Calu3 (cell line): ENCODE results near the gene SEC31A. TPM values are rescaled to one million over a fixed set of nuclear protein-coding genes. Genes with fewer than 3 reads are reported as not detected.

ENCODE experiments used
- BruUV-seq: library from RNA; stranded (reverse); fragments of 400-500 nt; replicated peaks from 2 replicates; lab custom pipeline; 2021; lab: Mats Ljungman, UMichigan
- CTCF ChIA-PET: fragments of 300-600 bp; sonication (Branson Sonifier 250); formaldehyde crosslinking; loops from one replicate; lab custom pipeline; 2022; ENCODE audit warnings: antibody characterized with exemption; lab: Charles Lee
- DNase-seq: peaks from one replicate; pipeline ENCODE4 v3.0.0; 2022
- H3K27ac Mint-ChIP-seq: one replicate; pipeline ENCODE4 v1.8.0; 2022; ENCODE audit warnings: mixed read lengths; ENCODE audit not compliant: unreplicated experiment
- H3K27me3 Mint-ChIP-seq: one replicate; pipeline ENCODE4 v1.8.0; 2022; ENCODE audit warnings: mixed read lengths; ENCODE audit not compliant: unreplicated experiment
- H3K36me3 Mint-ChIP-seq: one replicate; pipeline ENCODE4 v1.8.0; 2022; ENCODE audit warnings: mild to moderate bottlenecking, moderate library complexity, mixed read lengths; ENCODE audit not compliant: insufficient read depth, unreplicated experiment
- H3K4me1 Mint-ChIP-seq: one replicate; pipeline ENCODE4 v1.8.0; 2022; ENCODE audit warnings: mild to moderate bottlenecking, low read depth, mixed read lengths; ENCODE audit not compliant: unreplicated experiment
- H3K4me3 Mint-ChIP-seq: one replicate; pipeline ENCODE4 v1.8.0; 2022; ENCODE audit warnings: mild to moderate bottlenecking, low read depth, moderate library complexity, mixed read lengths; ENCODE audit not compliant: unreplicated experiment
- H3K9me3 Mint-ChIP-seq: one replicate; pipeline ENCODE4 v1.8.0; 2022; ENCODE audit warnings: low read depth, mixed read lengths; ENCODE audit not compliant: unreplicated experiment
- CTCF ChIP-seq: fragments of 200-600 bp; IDR thresholded peaks from one replicate; pipeline ENCODE4 v1.8.0; 2022; ENCODE audit warnings: antibody characterized with exemption; ENCODE audit not compliant: unreplicated experiment
- intact Hi-C: fragments of 100-400 bp; cut with micrococcal nuclease; formaldehyde crosslinking; loops from one replicate; pipeline ENCODE4 v1.10.0; 2022; ENCODE audit not compliant: unreplicated experiment
- total RNA-seq: library from RNA; stranded (reverse); gene quantifications from 2 replicates; pipeline ENCODE4 v1.2.3, GENCODE V29; 2022

The SEC31A gene
- total RNA-seq, 1 experiment from 2014 or later, result 108 TPM

- H3K4me1 Mint-ChIP-seq, result peaks cover 35% of the 10 kb centered on the region
- intact Hi-C loops, result no loop called here
Observed at GRCh38 chr4:82786828-82787227, 104.1 kb downstream of the SEC31A start.

DNA sequence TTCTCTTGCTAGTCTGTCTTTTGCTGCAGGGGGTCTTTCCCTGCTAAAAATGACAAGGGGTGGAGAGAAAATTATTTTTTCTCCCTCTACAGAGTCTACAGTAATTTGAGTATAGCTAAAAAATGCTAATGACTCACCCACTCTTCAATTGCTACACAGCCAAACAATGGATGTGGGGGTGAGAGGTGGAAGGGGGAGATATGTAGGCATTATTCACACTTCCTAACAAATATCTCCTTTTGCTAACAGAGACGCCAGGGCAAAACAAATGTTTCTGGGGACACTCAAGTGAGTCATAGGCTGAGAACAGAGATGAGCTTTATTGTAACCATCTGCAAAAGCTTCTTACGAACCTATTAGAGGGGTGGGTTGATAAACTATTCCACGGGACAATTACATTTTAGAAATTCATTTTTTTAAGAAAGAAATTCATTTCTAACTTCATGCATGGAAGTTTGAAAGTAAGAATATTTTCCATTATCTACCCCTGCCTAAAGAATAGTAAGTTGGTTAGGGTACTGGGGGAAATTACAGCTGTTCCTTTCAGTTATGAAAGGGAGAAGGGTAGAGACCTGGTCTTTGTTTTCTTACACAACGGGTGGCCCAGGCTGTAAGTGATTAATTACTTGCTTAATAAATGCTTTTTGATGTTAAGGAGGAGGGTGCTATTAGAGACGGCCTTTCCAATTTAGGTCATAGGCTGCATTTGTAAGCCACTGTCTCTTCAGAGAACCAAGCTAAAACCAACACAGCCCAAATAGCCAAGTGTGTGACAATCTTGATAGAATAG is 105.1 kb downstream of the SEC31A start:
- peak; percentile 37 for DNase-seq
- no peak for TF ChIP-seq CTCF
- Mint-ChIP-seq H3K27ac (peak overlapping the region; percentile 88), H3K36me3 (peaks cover 2% of the 10 kb centered on the region), H3K27me3 (no peaks in the 10 kb centered on the region), H3K9me3 (no peaks in the 10 kb centered on the region), H3K4me3 (peak overlapping the region; percentile 33), H3K4me1 (peaks cover 37% of the 10 kb centered on the region)
- intact Hi-C loops, result no loop called here
- no TSS peak for BruUV-seq
- CTCF ChIA-PET, result interaction anchor here (0.6 to 1.2 kb wide), 3 partner anchors 13 to 103 kb away, joined by 4 to 6 read pairs (median 5); partner anchors contain the start of gene SCD5

More at GRCh38 chr4:82786828-82787227, 104.1 kb downstream of the SEC31A start:
- Mint-ChIP-seq H3K27ac (no peak overlapping the region), H3K36me3 (no peaks in the 10 kb centered on the region), H3K9me3 (no peaks in the 10 kb centered on the region), H3K4me3 (no peak overlapping the region), H3K27me3 (no peaks in the 10 kb centered on the region)
- no peak for DNase-seq
- no peak for TF ChIP-seq CTCF
- CTCF ChIA-PET, result no interaction called here
- no TSS peak for BruUV-seq

DNA sequence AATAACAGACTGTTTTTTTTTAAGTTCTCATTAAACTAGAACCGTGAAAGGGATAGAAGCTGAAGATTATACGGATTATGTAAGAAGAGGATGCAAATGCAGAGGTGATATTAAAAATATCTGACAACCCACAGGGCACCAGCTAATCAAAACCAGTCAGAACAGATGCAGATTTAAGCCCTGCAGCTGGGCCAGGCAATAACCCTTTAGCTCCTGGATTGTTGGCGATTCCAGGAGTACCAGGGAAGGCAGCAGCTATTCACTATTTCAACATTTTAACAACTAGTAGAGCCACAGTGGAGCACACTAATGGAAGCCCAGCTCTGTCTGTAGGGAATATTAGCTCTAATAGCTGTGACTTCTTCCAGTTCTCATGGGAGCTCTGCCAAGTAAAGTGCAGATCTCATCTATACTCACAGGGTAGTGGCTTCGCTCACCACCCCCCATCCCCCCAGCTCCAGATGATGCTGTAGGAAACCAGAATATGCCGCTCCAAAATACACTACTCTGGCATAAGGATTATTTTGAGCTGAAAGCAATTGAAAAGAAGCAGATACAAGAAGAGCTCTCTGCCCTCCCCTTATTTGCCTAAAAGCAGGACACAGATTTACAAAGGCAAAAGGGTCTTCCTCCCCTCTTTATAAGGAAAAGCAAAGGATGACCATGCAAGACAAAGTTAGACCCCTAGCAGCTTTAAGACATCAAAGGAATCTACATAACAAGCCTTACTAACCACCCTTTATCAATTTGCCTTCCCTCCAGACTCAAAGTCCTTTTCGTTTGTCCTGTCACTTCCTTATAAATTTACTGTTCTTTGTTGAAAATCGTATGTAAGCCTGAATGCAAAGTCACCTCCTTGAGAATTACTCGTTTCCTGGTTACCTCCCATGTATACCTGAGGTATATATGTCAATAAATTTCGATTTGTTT is 106.0 kb downstream of the SEC31A start:
- Mint-ChIP-seq H3K27me3 (no peaks in the 10 kb centered on the region), H3K27ac (peak overlapping the region; percentile 88), H3K4me3 (peak overlapping the region; percentile 33), H3K9me3 (no peaks in the 10 kb centered on the region), H3K4me1 (peaks cover 45% of the 10 kb centered on the region), H3K36me3 (peaks cover 7% of the 10 kb centered on the region)
- BruUV-seq, result no TSS peak
- CTCF ChIA-PET, result interaction anchor here (0.6 to 1.2 kb wide), 2 partner anchors 14 to 323 kb away, joined by 6 read pairs; partner anchors contain the start of gene SCD5
- intact Hi-C loops, result no loop called here
- no peak for TF ChIP-seq CTCF
- no peak for DNase-seq

- no peak for DNase-seq
- no TSS peak for BruUV-seq
- Mint-ChIP-seq H3K4me1 (peaks cover 54% of the 10 kb centered on the region), H3K27ac (no peak overlapping the region), H3K36me3 (peaks cover 7% of the 10 kb centered on the region), H3K4me3 (no peak overlapping the region), H3K27me3 (no peaks in the 10 kb centered on the region), H3K9me3 (no peaks in the 10 kb centered on the region)
- TF ChIP-seq CTCF, result no peak
- CTCF ChIA-PET, result no interaction called here
- intact Hi-C loops, result no loop called here
Observed at GRCh38 chr4:82782626-82783345, 108.2 kb downstream of the SEC31A start.
